ENCODE measurements around the gene RIBC2.
"Not testable (repeated sequence)": the region's sequence is repeated elsewhere in the genome, so short reads cannot be mapped to it uniquely, and the experiment has no call there.

RIBC2 gene

GRCh38 chr22:45429981-45430775, 16.7 kb downstream of the RIBC2 start:
- TF ChIP-seq ZNF274 (IDR thresholded peaks at IDR 0.05; ENCODE audit: low read depth, low read length): no peak
- no peak overlapping the region for H3K4me3 ChIP-seq (ENCODE audit: low read length)

- H3K4me3 ChIP-seq (ENCODE audit: low read length): no peak overlapping the region
- no peak for TF ChIP-seq ZNF274 (IDR thresholded peaks at IDR 0.05; ENCODE audit: low read depth, low read length)
Observed at GRCh38 chr22:45430871-45431270, 17.4 kb downstream of the RIBC2 start.

- H3K4me3 ChIP-seq (ENCODE audit: low read length): no peak overlapping the region
- TF ChIP-seq ZNF274 (IDR thresholded peaks at IDR 0.05; ENCODE audit: low read depth, low read length): no peak
Observed at GRCh38 chr22:45434981-45435380, 21.5 kb downstream of the RIBC2 start.

DNA sequence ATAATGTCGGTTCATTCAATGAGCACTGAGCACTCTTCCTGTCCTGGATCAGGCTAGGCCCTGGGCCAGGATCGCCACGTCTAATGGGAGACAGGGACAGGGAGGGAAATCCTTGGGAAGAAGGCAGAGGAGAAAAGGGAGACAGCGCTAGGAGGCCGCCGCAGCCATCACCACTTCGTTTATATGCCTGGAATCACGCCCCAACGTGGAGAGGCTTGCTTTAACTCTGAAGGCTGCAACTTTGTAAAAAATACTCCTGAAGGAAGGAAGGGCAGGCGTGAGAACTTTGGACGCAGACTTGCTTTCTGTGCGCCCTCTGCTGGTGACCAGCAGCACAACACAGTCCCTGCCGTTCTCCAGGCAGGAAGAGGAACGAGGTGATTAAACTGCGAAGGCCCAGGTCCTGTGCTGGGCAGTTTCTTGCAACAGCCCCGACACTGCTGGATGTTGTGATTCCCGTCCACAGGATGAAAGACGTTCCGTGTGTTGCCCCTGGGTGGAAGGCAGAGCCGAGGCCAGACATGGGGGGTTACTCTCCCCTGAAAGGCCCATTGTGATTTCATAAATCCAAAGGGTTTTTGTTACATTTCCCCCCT, 22.1 kb downstream of the RIBC2 start:
- no peak for TF ChIP-seq ZNF274 (IDR thresholded peaks at IDR 0.05; ENCODE audit: low read depth, low read length)
- H3K4me3 ChIP-seq (ENCODE audit: low read length): no peak overlapping the region

DNA sequence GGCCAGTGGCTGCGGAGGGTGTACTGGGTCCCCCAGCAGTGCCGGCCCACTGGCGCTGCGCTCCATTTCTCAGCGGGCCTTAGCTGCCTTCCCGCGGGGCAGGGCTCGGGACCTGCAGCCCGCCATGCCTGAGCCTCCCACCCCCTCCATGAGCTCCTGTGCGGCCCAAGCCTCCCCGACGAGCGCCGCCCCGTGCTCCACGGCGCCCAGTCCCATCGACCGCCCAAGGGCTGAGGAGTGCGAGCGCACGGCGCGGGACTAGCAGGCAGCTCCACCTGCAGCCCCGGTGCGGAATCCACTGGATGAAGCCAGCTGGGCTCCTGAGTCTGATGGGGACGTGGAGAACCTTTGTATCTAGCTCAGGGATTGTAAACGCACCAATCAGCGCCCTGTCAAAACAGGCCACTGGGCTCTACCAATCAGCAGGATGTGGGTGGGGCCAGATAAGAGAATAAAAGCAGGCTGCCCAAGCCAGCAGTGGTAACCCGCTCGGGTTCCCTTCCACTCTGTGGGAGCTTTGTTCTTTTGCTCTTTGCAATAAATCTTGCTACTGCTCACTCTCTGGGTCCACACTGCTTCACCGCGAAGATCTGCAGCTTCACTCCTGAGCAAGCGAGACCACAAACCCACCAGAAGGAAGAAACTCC, 23.5 kb downstream of the RIBC2 start:
- not testable (repeated sequence) for H3K4me3 ChIP-seq (ENCODE audit: low read length)

GRCh38 chr22:45438336-45438735, 24.8 kb downstream of the RIBC2 start:
- TF ChIP-seq ZNF274 (IDR thresholded peaks at IDR 0.05; ENCODE audit: low read depth, low read length): no peak

DNA sequence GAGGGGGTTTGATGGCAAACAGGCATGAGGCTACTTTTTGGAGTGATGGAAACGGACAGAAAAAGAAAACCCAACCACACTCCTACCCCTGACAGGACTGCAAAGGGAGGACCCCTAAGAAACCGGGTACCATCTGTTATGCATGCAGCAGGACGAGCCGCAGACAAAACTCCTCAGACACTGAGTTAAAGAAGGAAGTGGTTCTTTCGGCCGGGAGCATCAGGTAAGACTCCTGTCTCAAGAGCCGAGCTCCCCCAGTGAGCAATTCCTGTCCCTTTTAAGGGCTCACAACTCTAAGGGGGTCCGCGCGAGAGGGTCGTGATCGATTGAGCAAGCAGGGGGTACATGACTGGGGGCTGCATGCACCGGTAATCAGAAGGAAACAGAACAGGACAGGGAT, 27.2 kb downstream of the RIBC2 start:
- not testable (repeated sequence) for H3K4me3 ChIP-seq (ENCODE audit: low read length)

More at GRCh38 chr22:45438336-45438735, 24.8 kb downstream of the RIBC2 start:
- no peak overlapping the region for H3K4me3 ChIP-seq (ENCODE audit: low read length)

- no peak overlapping the region for H3K4me3 ChIP-seq (ENCODE audit: low read length)
- TF ChIP-seq ZNF274 (IDR thresholded peaks at IDR 0.05; ENCODE audit: low read depth, low read length): no peak
Observed at GRCh38 chr22:45441138-45441537, 27.6 kb downstream of the RIBC2 start.

DNA sequence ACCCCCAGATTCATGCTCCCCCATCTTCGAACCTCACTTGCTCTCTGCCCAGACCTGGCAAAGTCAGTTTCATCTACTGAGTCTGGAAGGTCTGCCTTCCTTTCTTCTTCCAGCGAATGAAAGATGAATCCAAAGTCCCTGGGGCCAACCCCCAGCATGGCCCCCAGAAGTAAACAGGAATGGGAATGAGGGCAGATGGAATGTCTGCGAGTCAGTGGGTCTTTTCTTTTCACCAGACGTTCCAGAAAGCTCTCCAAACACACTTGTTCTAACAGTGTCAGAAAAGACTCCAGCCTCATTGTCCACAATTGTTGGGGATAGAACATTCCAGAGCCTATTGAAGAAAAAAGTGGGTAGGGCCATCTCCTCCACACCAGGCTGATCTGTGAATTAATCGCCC, 28.6 kb downstream of the RIBC2 start:
- no peak overlapping the region for H3K4me3 ChIP-seq (ENCODE audit: low read length)
- no peak for TF ChIP-seq ZNF274 (IDR thresholded peaks at IDR 0.05; ENCODE audit: low read depth, low read length)

DNA sequence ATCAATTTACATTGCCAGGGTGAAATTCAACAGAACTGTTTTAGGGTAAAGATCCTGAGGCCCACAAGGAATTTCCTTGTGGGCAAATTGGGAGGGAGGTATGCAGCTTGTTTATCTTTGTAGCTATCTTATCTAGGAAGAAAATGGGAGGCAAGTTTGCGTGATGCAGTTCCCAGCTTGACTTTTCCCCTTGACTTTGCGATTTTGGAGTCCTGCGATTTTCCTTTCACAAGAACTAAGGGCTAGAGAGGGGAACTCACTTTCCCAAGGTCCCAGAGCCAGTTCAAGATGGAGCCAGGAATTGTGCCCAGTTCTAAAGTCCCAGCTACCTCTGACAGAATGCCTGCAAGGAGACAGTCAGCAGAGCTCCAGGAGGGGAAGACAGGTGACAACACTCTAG, 30.7 kb downstream of the RIBC2 start:
- TF ChIP-seq ZNF274 (IDR thresholded peaks at IDR 0.05; ENCODE audit: low read depth, low read length): no peak
- no peak overlapping the region for H3K4me3 ChIP-seq (ENCODE audit: low read length)

DNA sequence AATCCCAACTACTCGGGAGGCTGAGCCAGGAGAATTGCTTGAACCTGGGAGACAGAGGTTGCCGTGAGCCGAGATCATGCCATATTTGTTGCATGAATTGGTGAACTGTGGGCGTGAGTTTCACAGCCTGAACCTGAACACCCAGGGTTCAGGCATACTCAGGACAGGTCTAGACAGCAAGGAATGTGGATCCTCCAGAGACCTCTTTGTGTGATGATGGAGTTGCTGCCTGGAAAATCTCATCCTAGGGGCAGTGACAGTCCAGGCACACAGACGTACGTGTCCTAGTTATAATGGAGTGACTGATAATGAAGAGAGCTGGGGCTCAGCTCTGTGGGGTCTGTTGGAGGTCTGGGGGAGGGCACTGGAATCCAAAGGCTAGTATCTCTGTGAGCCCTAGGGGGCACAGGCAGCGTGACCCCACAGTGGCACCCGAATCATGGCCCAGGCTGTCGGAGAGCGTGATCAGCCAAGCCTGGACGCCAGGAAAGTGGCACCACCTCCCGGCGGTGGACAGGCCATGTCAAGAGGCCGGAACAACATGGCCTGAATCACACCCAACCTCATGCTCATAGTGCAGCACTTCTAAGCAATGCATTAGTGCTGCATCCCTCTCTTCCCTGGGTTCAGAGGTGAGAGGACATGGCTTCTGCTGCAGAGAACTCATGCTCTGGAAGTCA, 31.7 kb downstream of the RIBC2 start:
- no peak for TF ChIP-seq ZNF274 (IDR thresholded peaks at IDR 0.05; ENCODE audit: low read depth, low read length)
- H3K4me3 ChIP-seq (ENCODE audit: low read length): no peak overlapping the region

DNA sequence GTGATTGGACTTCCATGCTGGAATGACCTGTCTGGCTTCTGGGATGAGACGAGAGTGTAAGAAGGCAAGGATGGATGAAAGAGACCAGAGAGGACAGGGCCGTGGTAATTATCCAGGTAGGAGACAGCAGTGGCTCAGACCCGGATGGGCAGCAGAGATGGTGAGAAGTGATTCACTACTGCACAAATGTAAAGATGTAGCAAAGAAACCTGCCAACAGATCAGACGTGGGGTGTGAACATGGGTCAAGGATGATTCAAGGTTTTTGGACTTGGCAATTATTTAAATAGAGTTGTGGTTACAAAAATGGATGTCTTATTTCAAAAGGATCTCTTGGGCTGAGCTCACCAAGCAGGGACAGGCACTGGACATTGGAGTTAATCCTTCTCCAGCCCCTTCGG, 32.7 kb downstream of the RIBC2 start:
- no peak for TF ChIP-seq ZNF274 (IDR thresholded peaks at IDR 0.05; ENCODE audit: low read depth, low read length)
- no peak overlapping the region for H3K4me3 ChIP-seq (ENCODE audit: low read length)

- not testable (repeated sequence) for H3K4me3 ChIP-seq (ENCODE audit: low read length)
Observed at GRCh38 chr22:45447596-45447995, 34.1 kb downstream of the RIBC2 start.

GRCh38 chr22:45448431-45448830, 34.9 kb downstream of the RIBC2 start:
- no peak for TF ChIP-seq ZNF274 (IDR thresholded peaks at IDR 0.05; ENCODE audit: low read depth, low read length)
- no peak overlapping the region for H3K4me3 ChIP-seq (ENCODE audit: low read length)

DNA sequence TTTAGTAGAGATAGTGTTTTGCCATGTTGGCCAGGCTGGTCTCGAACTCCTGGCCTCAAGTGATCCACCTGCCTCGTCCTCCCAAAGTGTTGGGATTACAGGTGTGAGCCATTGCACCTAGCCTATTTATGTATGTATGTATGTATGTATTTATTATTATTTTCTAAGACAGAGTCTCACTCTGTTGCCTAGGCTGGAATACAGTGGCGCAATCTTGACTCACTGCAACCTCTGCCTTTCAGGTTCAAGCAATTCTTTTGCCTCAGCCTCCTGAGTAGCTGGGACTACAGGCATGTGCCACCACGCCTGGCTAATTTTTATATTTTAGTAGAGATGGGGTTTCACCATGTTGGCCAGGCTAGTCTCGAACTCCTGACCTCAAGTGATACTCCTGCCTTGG, 35.9 kb downstream of the RIBC2 start:
- not testable (repeated sequence) for H3K4me3 ChIP-seq (ENCODE audit: low read length)
